Endothelial cell of umbilical vein (primary cell): ENCODE results near the gene MMP1.

Source experiments
- EZH2 ChIP-seq: IDR thresholded peaks from 2 replicates; pipeline ENCODE4 v1.6.1; 2012; ENCODE audit warnings: borderline replicate concordance, low read depth, mild to moderate bottlenecking, moderate library complexity, low read length, inconsistent platforms; ENCODE audit not compliant: severe bottlenecking
- JUN ChIP-seq: IDR thresholded peaks from 2 replicates; pipeline ENCODE4 v1.6.1; 2011; ENCODE audit warnings: borderline replicate concordance, low read depth; ENCODE audit not compliant: insufficient read length, insufficient read depth
- MYC ChIP-seq: IDR thresholded peaks from one replicate; pipeline ENCODE4 v1.6.1; 2011; ENCODE audit warnings: mild to moderate bottlenecking, low read depth, low read length
- POLR2A ChIP-seq: IDR thresholded peaks from 2 replicates; pipeline ENCODE4 v1.6.1; 2012; ENCODE audit warnings: low read depth, mild to moderate bottlenecking, control low read depth, low read length
- TF ChIP-seq, protein P1 (sequence below), 2 donors: IDR thresholded peaks; 1 replicate in 1 of 2; 2 replicates in 1 of 2; pipeline ENCODE4 v1.5.1; 2011; ENCODE audit warnings: low read length in 2 of 2, mild to moderate bottlenecking in 2 of 2, moderate library complexity in 2 of 2, control low read depth in 1 of 2, inconsistent platforms in 1 of 2, low read depth in 1 of 2; ENCODE audit not compliant: insufficient read depth in 1 of 2; ENCODE audit errors: extremely low read depth in 1 of 2

DNA sequence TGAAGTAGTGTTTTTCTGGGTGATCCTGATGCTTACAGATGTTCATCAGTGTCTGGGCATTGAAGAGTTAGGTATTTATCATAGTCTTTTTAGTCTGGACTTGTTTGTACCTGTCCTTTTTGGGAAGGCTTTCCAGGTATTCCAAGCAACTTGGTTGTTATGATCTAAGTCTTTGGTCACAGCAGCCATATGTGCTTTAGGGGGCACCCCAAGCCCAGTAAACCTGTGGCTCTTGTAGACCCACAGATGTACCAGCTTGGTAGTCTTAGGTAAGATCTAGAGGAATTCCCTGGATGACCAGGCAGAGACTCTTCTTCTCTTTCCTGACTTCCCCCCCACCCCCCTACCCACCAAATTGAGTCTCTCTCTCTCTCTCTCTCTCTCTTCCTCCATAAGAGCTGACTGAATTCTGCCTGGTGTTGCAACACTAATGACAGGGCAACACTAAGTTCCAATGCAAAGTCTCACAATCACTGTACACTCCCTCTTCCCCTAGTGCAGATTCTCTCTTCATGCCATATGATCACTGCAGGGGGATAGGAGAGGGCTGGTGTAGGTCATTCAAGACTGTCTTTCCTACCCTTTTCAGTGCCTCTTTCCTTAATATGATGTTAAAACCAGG is 48.7 kb downstream of the MMP1 start:
- TF ChIP-seq, protein P1, sequence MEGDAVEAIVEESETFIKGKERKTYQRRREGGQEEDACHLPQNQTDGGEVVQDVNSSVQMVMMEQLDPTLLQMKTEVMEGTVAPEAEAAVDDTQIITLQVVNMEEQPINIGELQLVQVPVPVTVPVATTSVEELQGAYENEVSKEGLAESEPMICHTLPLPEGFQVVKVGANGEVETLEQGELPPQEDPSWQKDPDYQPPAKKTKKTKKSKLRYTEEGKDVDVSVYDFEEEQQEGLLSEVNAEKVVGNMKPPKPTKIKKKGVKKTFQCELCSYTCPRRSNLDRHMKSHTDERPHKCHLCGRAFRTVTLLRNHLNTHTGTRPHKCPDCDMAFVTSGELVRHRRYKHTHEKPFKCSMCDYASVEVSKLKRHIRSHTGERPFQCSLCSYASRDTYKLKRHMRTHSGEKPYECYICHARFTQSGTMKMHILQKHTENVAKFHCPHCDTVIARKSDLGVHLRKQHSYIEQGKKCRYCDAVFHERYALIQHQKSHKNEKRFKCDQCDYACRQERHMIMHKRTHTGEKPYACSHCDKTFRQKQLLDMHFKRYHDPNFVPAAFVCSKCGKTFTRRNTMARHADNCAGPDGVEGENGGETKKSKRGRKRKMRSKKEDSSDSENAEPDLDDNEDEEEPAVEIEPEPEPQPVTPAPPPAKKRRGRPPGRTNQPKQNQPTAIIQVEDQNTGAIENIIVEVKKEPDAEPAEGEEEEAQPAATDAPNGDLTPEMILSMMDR (IDR thresholded peaks at IDR 0.05; ENCODE audit: extremely low read depth in 1 of 2, insufficient read depth in 1 of 2, low read depth in 1 of 2, low read length in 2 of 2) = no peak
- TF ChIP-seq POLR2A = no peak
- TF ChIP-seq MYC = no peak
- no peak for TF ChIP-seq EZH2
- TF ChIP-seq JUN = no peak
